ENCODE results near the gene TUBB.

DNA sequence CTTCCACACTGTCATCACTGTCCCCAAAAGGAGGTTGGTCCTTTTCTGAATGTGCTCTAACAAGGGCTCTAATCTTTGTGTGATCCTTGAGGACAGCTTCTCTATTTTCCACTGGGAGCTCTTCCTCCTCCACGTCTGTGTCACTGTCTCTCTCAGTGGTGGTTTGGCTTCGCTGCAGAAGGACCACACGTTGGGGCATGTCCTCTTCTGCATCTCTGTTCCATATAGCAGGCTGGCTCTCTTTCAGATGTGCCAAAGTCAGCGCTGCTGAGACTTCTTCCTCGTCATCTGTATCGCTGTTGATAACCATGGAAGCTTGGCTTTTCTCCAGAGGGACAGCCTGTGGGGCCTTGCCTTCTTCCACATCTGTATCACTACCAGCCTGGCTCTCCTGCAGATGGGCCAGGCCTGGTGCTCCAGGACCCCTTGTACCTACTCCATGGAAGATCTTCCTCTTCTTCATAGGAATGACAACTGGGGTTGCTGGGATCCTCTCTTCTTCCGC is 7.7 kb upstream of the TUBB start:
- no peak for TF ChIP-seq CTCF (IDR thresholded peaks at IDR 0.05)
- TF ChIP-seq POLR2A (IDR thresholded peaks at IDR 0.05): no peak
- TF ChIP-seq EP300 (IDR thresholded peaks at IDR 0.05): no peak

Measured in stomach (tissue), 4 donors.